H1 (cell line): ENCODE results near the gene IWS1. TPM values are rescaled to one million over a fixed set of nuclear protein-coding genes. Genes with fewer than 3 reads are reported as not detected.

Source experiments
- CTCF ChIA-PET: fragments of 300-600 bp; sonication (Branson Sonifier 250); formaldehyde crosslinking; loops from one replicate; lab custom pipeline; 2021; ENCODE audit not compliant: partially characterized antibody; lab: Charles Lee
- POLR2A ChIA-PET: fragments of 300-600 bp; sonication (Branson Sonifier 250); formaldehyde crosslinking; loops from one replicate; lab custom pipeline; 2021; ENCODE audit warnings: inconsistent platforms; ENCODE audit not compliant: partially characterized antibody; lab: Charles Lee
- DNase-seq, 2 experiments: peaks; one replicate each; pipeline versions ENCODE4 v3.0.0 to v3.0.0-alpha.2; 2010 to 2022; ENCODE audit warnings: low spot score in 2 of 2, low read depth in 1 of 2, mixed read lengths in 1 of 2
- FAIRE-seq: peaks from 2 replicates; lab custom pipeline; 2011; peaks lifted over from hg19 to GRCh38; lab: Jason Lieb, UNC
- H2AFZ ChIP-seq: 2 replicates; pipeline ENCODE4 v1.8.1; 2012; ENCODE audit warnings: low read length, inconsistent platforms
- H2AK5ac ChIP-seq: 2 replicates; pipeline ENCODE4 v1.6.1; 2013; ENCODE audit warnings: low read depth, low read length
- H2BK120ac ChIP-seq: replicated peaks from 2 replicates; pipeline ENCODE3; 2013; ENCODE audit warnings: low read depth, low read length, inconsistent platforms
- H2BK12ac ChIP-seq: 2 replicates; pipeline ENCODE4 v1.6.1; 2013; ENCODE audit warnings: low read depth, low read length
- H2BK15ac ChIP-seq: 2 replicates; pipeline ENCODE4 v1.6.1; 2013; ENCODE audit warnings: low read length
- H2BK20ac ChIP-seq: 2 replicates; pipeline ENCODE4 v1.6.1; 2013; ENCODE audit warnings: low read length
- H2BK5ac ChIP-seq: 2 replicates; pipeline ENCODE4 v1.6.1; 2013; ENCODE audit warnings: low read depth, low read length
- H3K14ac ChIP-seq: 2 replicates; pipeline ENCODE4 v1.6.1; 2013; ENCODE audit warnings: inconsistent platforms; ENCODE audit not compliant: insufficient read length
- H3K18ac ChIP-seq: 2 replicates; pipeline ENCODE4 v1.6.1; 2013; ENCODE audit warnings: low read length; ENCODE audit errors: extremely low read depth
- H3K23ac ChIP-seq: 2 replicates; pipeline ENCODE4 v1.6.1; 2013; ENCODE audit warnings: inconsistent platforms; ENCODE audit not compliant: insufficient read length
- H3K23me2 ChIP-seq: 2 replicates; pipeline ENCODE4 v1.6.1; 2013; ENCODE audit warnings: low read depth, low read length
- H3K27ac ChIP-seq: 2 replicates; pipeline ENCODE4 v1.6.1; 2011; ENCODE audit warnings: low read depth, low read length, inconsistent platforms
- H3K27me3 ChIP-seq, 4 experiments: replicated peaks in 1 of 4; 1 replicate in 1 of 4; 2 replicates in 3 of 4; pipeline versions ENCODE4 v1.6.1 to v1.8.1; 2011 to 2013; ENCODE audit warnings: low read length in 3 of 4, mild to moderate bottlenecking in 3 of 4, inconsistent platforms in 2 of 4, mixed read lengths in 2 of 4, moderate library complexity in 1 of 4; ENCODE audit not compliant: control insufficient read depth in 3 of 4, insufficient read depth in 3 of 4; ENCODE audit errors: extremely low read depth in 1 of 4
- H3K36me3 ChIP-seq, 4 experiments: 2 replicates each; pipeline versions ENCODE4 v1.6.1 to v1.8.1; 2011 to 2013; ENCODE audit warnings: mild to moderate bottlenecking in 4 of 4, low read length in 3 of 4, moderate library complexity in 2 of 4, control low read depth in 1 of 4, inconsistent platforms in 1 of 4; ENCODE audit not compliant: insufficient read depth in 4 of 4, control insufficient read depth in 2 of 4
- H3K4ac ChIP-seq: replicated peaks from 2 replicates; pipeline ENCODE3; 2013; ENCODE audit warnings: low read length, low read depth, mixed read lengths, inconsistent platforms; ENCODE audit not compliant: insufficient read length
- H3K4me1 ChIP-seq, 4 experiments: replicated peaks in 1 of 4; 1 replicate in 1 of 4; 2 replicates in 3 of 4; pipeline versions ENCODE4 v1.6.1 to v1.8.1; 2011 to 2013; ENCODE audit warnings: low read length in 3 of 4, inconsistent platforms in 2 of 4, mixed read lengths in 1 of 4; ENCODE audit not compliant: insufficient read depth in 4 of 4, control insufficient read depth in 3 of 4
- H3K4me2 ChIP-seq, 2 experiments: 2 replicates each; pipeline versions ENCODE4 v1.6.1 to v1.8.1; 2011 to 2013; ENCODE audit warnings: low read depth in 2 of 2, low read length in 2 of 2, control low read depth in 1 of 2, inconsistent platforms in 1 of 2, mild to moderate bottlenecking in 1 of 2; ENCODE audit not compliant: insufficient read depth in 1 of 2
- H3K4me3 ChIP-seq, 4 experiments: fragments of 200-600, 300-600 bp in 1 of 4; sonication (generic), shearing (Covaris generic), sonication (Bioruptor Twin) in 1 of 4; 2 replicates each; pipeline versions ENCODE4 v1.5.1 to v1.8.1; 2011 to 2016; ENCODE audit warnings: low read length in 4 of 4, low read depth in 3 of 4, control low read depth in 2 of 4, inconsistent platforms in 2 of 4, mild to moderate bottlenecking in 2 of 4, mixed read lengths in 1 of 4, moderate library complexity in 1 of 4; ENCODE audit not compliant: insufficient read depth in 2 of 4; ENCODE audit errors: extremely low read depth in 1 of 4
- H3K56ac ChIP-seq: replicated peaks from 2 replicates; pipeline ENCODE3; 2013; ENCODE audit warnings: low read depth, mild to moderate bottlenecking, mixed read lengths, low read length, inconsistent platforms; ENCODE audit not compliant: insufficient read length
- H3K79me1 ChIP-seq: 2 replicates; pipeline ENCODE4 v1.6.1; 2013; ENCODE audit warnings: low read depth, low read length, control low read depth
- H3K79me2 ChIP-seq, 2 experiments: 2 replicates each; pipeline versions ENCODE4 v1.6.1 to v1.8.1; 2012 to 2013; ENCODE audit warnings: low read length in 2 of 2, mild to moderate bottlenecking in 2 of 2, inconsistent platforms in 1 of 2; ENCODE audit not compliant: insufficient read depth in 2 of 2, control insufficient read depth in 1 of 2
- H3K9ac ChIP-seq, 4 experiments: replicated peaks in 1 of 4; 1 replicate in 1 of 4; 2 replicates in 3 of 4; pipeline versions ENCODE4 v1.6.1 to v1.8.1; 2011 to 2013; ENCODE audit warnings: low read depth in 3 of 4, low read length in 3 of 4, control low read depth in 2 of 4, mild to moderate bottlenecking in 2 of 4, moderate library complexity in 2 of 4, inconsistent platforms in 1 of 4; ENCODE audit errors: extremely low read depth in 1 of 4
- H3K9me3 ChIP-seq, 2 experiments: 2 replicates each; pipeline versions ENCODE4 v1.6.1 to v1.8.1; 2012 to 2013; ENCODE audit warnings: mild to moderate bottlenecking in 2 of 2, moderate library complexity in 2 of 2, control low read depth in 1 of 2, inconsistent platforms in 1 of 2, low read depth in 1 of 2, low read length in 1 of 2, mixed read lengths in 1 of 2; ENCODE audit not compliant: insufficient read depth in 2 of 2
- H4K20me1 ChIP-seq, 2 experiments: replicated peaks in 1 of 2; 2 replicates each; pipeline versions ENCODE3 to v1.8.1; 2011 to 2013; ENCODE audit warnings: inconsistent platforms in 2 of 2, low read length in 2 of 2, mild to moderate bottlenecking in 1 of 2; ENCODE audit not compliant: insufficient read depth in 2 of 2, control insufficient read depth in 1 of 2
- H4K5ac ChIP-seq: 2 replicates; pipeline ENCODE4 v1.6.1; 2013; ENCODE audit warnings: low read length, low read depth, mixed read lengths, inconsistent platforms; ENCODE audit not compliant: insufficient read length
- H4K8ac ChIP-seq: 2 replicates; pipeline ENCODE4 v1.8.0; 2013; ENCODE audit warnings: mild to moderate bottlenecking, moderate library complexity, low read length, inconsistent platforms; ENCODE audit not compliant: insufficient read depth; ENCODE audit errors: extremely low read depth
- H4K91ac ChIP-seq: replicated peaks from 2 replicates; pipeline ENCODE3; 2013; ENCODE audit warnings: low read length, mixed read lengths, inconsistent platforms; ENCODE audit not compliant: insufficient read length
- BRCA1 ChIP-seq: IDR thresholded peaks from 2 replicates; pipeline ENCODE4 v1.6.1; 2012; ENCODE audit warnings: low read depth, low read length, improper control_type of control experiment
- CBX5 ChIP-seq: fragments of 300-800, 300-1000 bp; sonication (generic); IDR thresholded peaks from 2 replicates; pipeline ENCODE4 v1.7.1; 2016; ENCODE audit warnings: antibody characterized with exemption, low read length, low read depth
- NRF1 ChIP-seq: IDR thresholded peaks from 2 replicates; pipeline ENCODE4 v1.6.1; 2011; ENCODE audit warnings: mild to moderate bottlenecking, low read depth, low read length, improper control_type of control experiment
- ZNF274 ChIP-seq: IDR thresholded peaks from 2 replicates; pipeline ENCODE4 v1.7.0; 2012; ENCODE audit warnings: low read length, borderline replicate concordance; ENCODE audit errors: extremely low read depth
- WGBS, 2 experiments: shearing (Covaris generic) in 1 of 2; methylation state at CpG; one replicate each; pipeline versions ENCODE4 v1.1.6 to v1.1.7; 2013 to 2015; ENCODE audit warnings: low lambda C conversion rate in 2 of 2, mixed read lengths in 2 of 2, inconsistent platforms in 1 of 2, low coverage in 1 of 2, missing lambda C conversion rate in 1 of 2; ENCODE audit not compliant: insufficient replicate concordance in 2 of 2, insufficient coverage in 1 of 2, insufficient read length in 1 of 2; ENCODE audit errors: extremely low coverage in 1 of 2, missing lambda C conversion rate in 1 of 2; 5-methylcytosine and 5-hydroxymethylcytosine counted together
- polyA plus RNA-seq, 7 experiments: library from polyadenylated mRNA; depleted of rRNA in 3 of 7; stranded (reverse) in 5 of 7; unstranded in 2 of 7; fragments of >200 nt in 5 of 7; fragments of 200-250 nt in 2 of 7; gene quantifications; 1 replicate in 5 of 7; 2 replicates in 1 of 7; 4 replicates in 1 of 7; pipeline versions ENCODE4 v1.2.1 to v1.2.3, GENCODE V29; 2011 to 2013; ENCODE audit warnings: missing spikeins in 2 of 7, mixed read lengths in 2 of 7
- total RNA-seq: library from RNA; stranded (reverse); fragmentation: NEBNext Ultra II Directional; extraction: Animal tissue kit (Norgen Biotek cat#: 25700); gene quantifications from 2 replicates; pipeline ENCODE4 v1.2.1, GENCODE V29; 2021

The IWS1 gene
- total and polyA plus RNA-seq, 2 of the 8 experiments (the other 6 are each of a cell fraction or from before 2014, with no cell fraction given): 18.4 to 64.8 TPM

- Histone ChIP-seq H3K4me2 (no peak overlapping the region), H3K23me2 (no peaks in the 10 kb centered on the region), H2BK15ac (no peak overlapping the region), H2BK12ac (no peak overlapping the region), H3K36me3 (no peaks in the 10 kb centered on the region), H4K91ac (no peak overlapping the region), H3K4me1 (peaks cover 0 to 3% (median 2%) of the 10 kb centered on the region in 4 experiments; a peak in 2 of 7 replicates), H3K56ac (no peak overlapping the region), H3K23ac (no peak overlapping the region), H3K79me2 (no peaks in the 10 kb centered on the region), H2BK5ac (no peak overlapping the region), H2AK5ac (no peak overlapping the region), H2BK20ac (no peak overlapping the region), H4K8ac (no peak overlapping the region), H3K18ac (no peak overlapping the region), H3K9me3 (no peaks in the 10 kb centered on the region), H4K20me1 (no peaks in the 10 kb centered on the region), H3K4ac (no peak overlapping the region), H3K27me3 (no peaks in the 10 kb centered on the region), H3K79me1 (no peaks in the 10 kb centered on the region), H3K27ac (no peak overlapping the region), H2BK120ac (no peak overlapping the region), H3K14ac (no peak overlapping the region), H4K5ac (no peak overlapping the region), H3K4me3 (no peak overlapping the region), H2AFZ (no peak overlapping the region), H3K9ac (no peak overlapping the region)
- POLR2A ChIA-PET: interaction anchor here (0.6 to 2.0 kb wide), 3 partner anchors 13 to 53 kb away, joined by 3 to 6 read pairs (median 4); partner anchors contain the start of gene IWS1
- peak in 1 of 2 experiments; percentile 26 for DNase-seq
- no peak for FAIRE-seq
- TF ChIP-seq ZNF274 (no peak), NRF1 (no peak), CBX5 (no peak), BRCA1 (no peak)
- CTCF ChIA-PET: interaction anchor here (0.5 to 4.0 kb wide), 12 partner anchors 14 to 152 kb away, joined by 3 to 27 read pairs (median 4); no protein-coding TSS in a partner anchor
- 86% methylated on average over 5 of the region's 5 CpGs; no CpG with 5 or more reads in 1 of the 2 experiments for WGBS, 2 experiments
These were observed 41.1 kb upstream of the IWS1 start for GRCh38 chr2:127567351-127567854.
